ENCODE data around the gene TEAD4.
A peak's percentile ranks its signal among the peaks of the same experiment; 100 is the strongest.

Gene TEAD4

GRCh38 chr12:2925322-2925995 is 33.7 kb upstream of the TEAD4 start:
- Histone ChIP-seq H3K36me3 (peaks cover 72% of the 10 kb centered on the region), H3K9me3 (ENCODE audit: severe bottlenecking) (no peaks in the 10 kb centered on the region), H3K27ac (no peak overlapping the region), H3K4me3 (ENCODE audit: low read depth, low read length) (no peak overlapping the region), H3K27me3 (ENCODE audit: insufficient read depth, low read depth, severe bottlenecking) (no peaks in the 10 kb centered on the region)
- TF ChIP-seq CTCF (IDR thresholded peaks at IDR 0.05; ENCODE audit: low read depth, low read length), result no peak
- no peak for DNase-seq

- no peaks in the 10 kb centered on the region for H3K9me3 ChIP-seq (ENCODE audit: severe bottlenecking)
- H3K27ac ChIP-seq, result peak overlapping the region; percentile 20; the same call in 1 of the 2 replicates
- peaks cover 82% of the 10 kb centered on the region for H3K36me3 ChIP-seq
- H3K27me3 ChIP-seq (ENCODE audit: insufficient read depth, low read depth, severe bottlenecking), result no peaks in the 10 kb centered on the region
- no peak for TF ChIP-seq CTCF (IDR thresholded peaks at IDR 0.05; ENCODE audit: low read depth, low read length)
- no peak overlapping the region for H3K4me3 ChIP-seq (ENCODE audit: low read depth, low read length)
- no peak for DNase-seq
Measured at GRCh38 chr12:2930865-2931264, 28.3 kb upstream of the TEAD4 start.

- H3K9me3 ChIP-seq (ENCODE audit: severe bottlenecking), result no peaks in the 10 kb centered on the region
- H3K4me3 ChIP-seq (ENCODE audit: low read depth, low read length), result no peak overlapping the region
- peaks cover 73% of the 10 kb centered on the region for H3K36me3 ChIP-seq
- no peak for TF ChIP-seq CTCF (IDR thresholded peaks at IDR 0.05; ENCODE audit: low read depth, low read length)
- H3K27me3 ChIP-seq (ENCODE audit: insufficient read depth, low read depth, severe bottlenecking), result no peaks in the 10 kb centered on the region
- no peak overlapping the region for H3K27ac ChIP-seq
- no peak for DNase-seq
Measured at GRCh38 chr12:2933586-2933985, 25.6 kb upstream of the TEAD4 start.

GRCh38 chr12:2934371-2934770 is 24.8 kb upstream of the TEAD4 start:
- Histone ChIP-seq H3K9me3 (ENCODE audit: severe bottlenecking) (no peaks in the 10 kb centered on the region), H3K27me3 (ENCODE audit: insufficient read depth, low read depth, severe bottlenecking) (no peaks in the 10 kb centered on the region), H3K27ac (no peak overlapping the region), H3K4me3 (ENCODE audit: low read depth, low read length) (no peak overlapping the region), H3K36me3 (peaks cover 70% of the 10 kb centered on the region)
- TF ChIP-seq CTCF (IDR thresholded peaks at IDR 0.05; ENCODE audit: low read depth, low read length), result no peak
- DNase-seq, result no peak

GRCh38 chr12:2936301-2936700 is 22.9 kb upstream of the TEAD4 start:
- peaks cover 68% of the 10 kb centered on the region for H3K36me3 ChIP-seq
- no peak overlapping the region for H3K27ac ChIP-seq
- no peak overlapping the region for H3K4me3 ChIP-seq (ENCODE audit: low read depth, low read length)
- no peaks in the 10 kb centered on the region for H3K9me3 ChIP-seq (ENCODE audit: severe bottlenecking)
- DNase-seq, result no peak
- no peaks in the 10 kb centered on the region for H3K27me3 ChIP-seq (ENCODE audit: insufficient read depth, low read depth, severe bottlenecking)
- no peak for TF ChIP-seq CTCF (IDR thresholded peaks at IDR 0.05; ENCODE audit: low read depth, low read length)

- Histone ChIP-seq H3K27ac (no peak overlapping the region), H3K4me3 (ENCODE audit: low read depth, low read length) (no peak overlapping the region), H3K27me3 (ENCODE audit: insufficient read depth, low read depth, severe bottlenecking) (no peaks in the 10 kb centered on the region), H3K36me3 (peaks cover 59% of the 10 kb centered on the region), H3K9me3 (ENCODE audit: severe bottlenecking) (no peaks in the 10 kb centered on the region)
- TF ChIP-seq CTCF (IDR thresholded peaks at IDR 0.05; ENCODE audit: low read depth, low read length), result no peak
- no peak for DNase-seq
Measured at GRCh38 chr12:2937500-2937899, 21.7 kb upstream of the TEAD4 start.

Data from WERI-Rb-1 (cell line).